K562 (cell line): ENCODE measurements around the gene PTPN5. TPM values are rescaled to one million over a fixed set of nuclear protein-coding genes. Genes with fewer than 3 reads are reported as not detected.

Experiments
- GATAD2B ChIP-seq: fragments of 450-650 bp; IDR thresholded peaks from 2 replicates; pipeline ENCODE4 v1.6.1; 2017; ENCODE audit warnings: mild to moderate bottlenecking, borderline replicate concordance
- HDAC2 ChIP-seq: fragments of 450-650 bp; IDR thresholded peaks from 2 replicates; pipeline ENCODE4 v1.6.1; 2016; ENCODE audit warnings: mild to moderate bottlenecking
- HNRNPH1 ChIP-seq: fragments of 200-400 bp; formaldehyde crosslinking; optimal IDR thresholded peaks from 2 replicates; pipeline ENCODE3; 2017; ENCODE audit warnings: low read depth, mild to moderate bottlenecking, low read length, moderate library complexity
- KAT8 ChIP-seq: fragments of 450-650 bp; IDR thresholded peaks from 2 replicates; pipeline ENCODE4 v1.6.1; 2016; ENCODE audit warnings: low read depth, mild to moderate bottlenecking
- LEF1 ChIP-seq: fragments of 450-650 bp; IDR thresholded peaks from 2 replicates; pipeline ENCODE4 v1.6.1; 2016; ENCODE audit warnings: mild to moderate bottlenecking
- MYNN ChIP-seq, 2 experiments: sonication (generic); formaldehyde crosslinking in 1 of 2; IDR thresholded peaks; 2 replicates each; pipeline versions ENCODE4 v1.5.0 to v1.6.1; 2016 to 2020; ENCODE audit warnings: antibody characterized with exemption in 1 of 2, missing genetic modification reagents in 1 of 2
- PML ChIP-seq: IDR thresholded peaks from 2 replicates; pipeline ENCODE4 v1.6.1; 2012; ENCODE audit warnings: low read length, inconsistent platforms
- RUNX1 ChIP-seq: sonication (generic); IDR thresholded peaks from 2 replicates; pipeline ENCODE4 v1.6.1; 2016; ENCODE audit warnings: antibody characterized with exemption, low read depth
- STAT5A ChIP-seq: IDR thresholded peaks from 2 replicates; pipeline ENCODE4 v1.6.1; 2012; ENCODE audit warnings: low read length, inconsistent platforms, borderline replicate concordance
- TAL1 ChIP-seq: fragments of 450-650 bp; IDR thresholded peaks from 2 replicates; pipeline ENCODE4 v1.6.1; 2016; ENCODE audit warnings: mild to moderate bottlenecking
- TEAD1 ChIP-seq, 2 experiments: fragments of 450-650 bp in 1 of 2; sonication (generic) in 1 of 2; formaldehyde crosslinking; IDR thresholded peaks; 2 replicates each; pipeline versions ENCODE4 v1.4.0 to v1.8.0; 2020 to 2022; ENCODE audit warnings: mild to moderate bottlenecking in 2 of 2, missing genetic modification reagents in 1 of 2
- TOE1 ChIP-seq, 2 experiments: fragments of 450-650 bp in 1 of 2; sonication (generic) in 1 of 2; formaldehyde crosslinking in 1 of 2; IDR thresholded peaks; 2 replicates each; pipeline versions ENCODE4 v1.7.1 to v1.8.0; 2016 to 2022; ENCODE audit warnings: borderline replicate concordance in 2 of 2, mild to moderate bottlenecking in 2 of 2, antibody characterized with exemption in 1 of 2, inconsistent platforms in 1 of 2, low read depth in 1 of 2, missing genetic modification reagents in 1 of 2, moderate library complexity in 1 of 2
- ZNF766 ChIP-seq: fragments of 200-800 bp; sonication (Bioruptor generic); conservative IDR thresholded peaks from 2 replicates; pipeline ENCODE4 v1.6.1; 2016; ENCODE audit warnings: missing genetic modification characterization, missing compliant biosample characterization
- polyA plus RNA-seq, 8 experiments: library from polyadenylated mRNA; depleted of rRNA in 4 of 8; stranded (reverse) in 5 of 8; unstranded in 3 of 8; fragments of >200 nt; fragmentation: Nextera tagmentation in 2 of 8; fragmentation: Illumina TruSeq in 1 of 8; extraction: Ambion mirVana in 2 of 8; extraction: Trizol in 1 of 8; gene quantifications; 2 replicates each; pipeline versions ENCODE4 v1.2.1 to v1.2.3, GENCODE V29; 2011 to 2014; ENCODE audit warnings: inconsistent platforms in 1 of 8, missing spikeins in 1 of 8
- total RNA-seq, 7 experiments: library from RNA; depleted of rRNA in 6 of 7; stranded (reverse); fragments of >200 nt in 6 of 7; fragmentation: Illumina TruSeq in 2 of 7; extraction: Trizol in 2 of 7; gene quantifications; 2 replicates each; pipeline versions ENCODE4 v1.2.1 to v1.2.3, GENCODE V29; 2011 to 2021; ENCODE audit warnings: low replicate concordance in 1 of 7
- TF ChIP-seq, protein P1 (sequence below), 2 experiments: fragments of 450-650 bp; IDR thresholded peaks; 2 replicates each; pipeline ENCODE4 v1.6.1; 2016; ENCODE audit warnings: mild to moderate bottlenecking in 2 of 2, borderline replicate concordance in 1 of 2, low read depth in 1 of 2, moderate library complexity in 1 of 2
- TF ChIP-seq, protein P2 (sequence below): fragments of 250-450 bp; sonication (Bioruptor Pico); IDR thresholded peaks from 2 replicates; pipeline ENCODE4 v1.4.0; 2020; ENCODE audit warnings: mild to moderate bottlenecking, moderate library complexity

The PTPN5 gene
- total and polyA plus RNA-seq, 9 of the 15 experiments (the other 6 are each of a cell fraction or from before 2014, with no cell fraction given) = not detected

DNA sequence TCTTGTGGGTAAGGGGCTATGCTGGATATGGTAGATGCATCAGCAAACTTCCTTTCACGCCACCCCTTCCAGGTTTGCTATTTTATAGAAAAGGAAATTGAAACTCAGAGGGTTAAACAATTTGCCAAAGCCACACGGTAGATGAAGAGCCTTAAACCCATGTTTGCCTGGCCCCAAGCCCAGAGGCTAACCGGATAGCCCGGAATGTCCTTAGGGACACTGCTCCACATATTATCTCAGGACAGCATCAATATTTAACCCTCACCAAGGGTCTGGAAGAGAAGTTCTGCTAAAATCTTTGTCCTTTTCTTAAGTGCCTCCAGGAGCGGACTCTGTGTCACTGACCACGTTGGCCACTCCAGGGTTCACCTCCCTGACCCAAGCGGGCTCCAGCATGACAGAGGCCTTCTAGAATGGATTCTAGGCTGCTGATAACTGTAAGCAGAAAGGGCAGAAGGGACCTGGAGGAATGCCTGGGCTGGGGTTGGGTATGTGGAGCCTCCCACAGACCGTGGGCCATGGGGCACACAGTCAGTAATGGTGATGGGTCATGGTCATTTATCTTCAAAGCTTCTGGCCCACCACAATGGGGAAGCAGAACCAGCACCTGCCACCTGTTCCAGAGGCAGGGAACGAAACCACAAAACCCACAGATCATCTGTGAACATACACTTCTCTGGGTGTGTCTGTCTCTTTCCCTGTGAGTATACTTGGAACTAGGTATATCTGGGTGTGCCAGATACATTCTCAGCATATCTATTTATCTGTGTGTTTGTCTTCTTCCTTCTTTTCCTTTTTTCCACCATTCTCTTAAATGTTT, 98.4 kb downstream of the PTPN5 start (continued):
- TF ChIP-seq, protein P1, sequence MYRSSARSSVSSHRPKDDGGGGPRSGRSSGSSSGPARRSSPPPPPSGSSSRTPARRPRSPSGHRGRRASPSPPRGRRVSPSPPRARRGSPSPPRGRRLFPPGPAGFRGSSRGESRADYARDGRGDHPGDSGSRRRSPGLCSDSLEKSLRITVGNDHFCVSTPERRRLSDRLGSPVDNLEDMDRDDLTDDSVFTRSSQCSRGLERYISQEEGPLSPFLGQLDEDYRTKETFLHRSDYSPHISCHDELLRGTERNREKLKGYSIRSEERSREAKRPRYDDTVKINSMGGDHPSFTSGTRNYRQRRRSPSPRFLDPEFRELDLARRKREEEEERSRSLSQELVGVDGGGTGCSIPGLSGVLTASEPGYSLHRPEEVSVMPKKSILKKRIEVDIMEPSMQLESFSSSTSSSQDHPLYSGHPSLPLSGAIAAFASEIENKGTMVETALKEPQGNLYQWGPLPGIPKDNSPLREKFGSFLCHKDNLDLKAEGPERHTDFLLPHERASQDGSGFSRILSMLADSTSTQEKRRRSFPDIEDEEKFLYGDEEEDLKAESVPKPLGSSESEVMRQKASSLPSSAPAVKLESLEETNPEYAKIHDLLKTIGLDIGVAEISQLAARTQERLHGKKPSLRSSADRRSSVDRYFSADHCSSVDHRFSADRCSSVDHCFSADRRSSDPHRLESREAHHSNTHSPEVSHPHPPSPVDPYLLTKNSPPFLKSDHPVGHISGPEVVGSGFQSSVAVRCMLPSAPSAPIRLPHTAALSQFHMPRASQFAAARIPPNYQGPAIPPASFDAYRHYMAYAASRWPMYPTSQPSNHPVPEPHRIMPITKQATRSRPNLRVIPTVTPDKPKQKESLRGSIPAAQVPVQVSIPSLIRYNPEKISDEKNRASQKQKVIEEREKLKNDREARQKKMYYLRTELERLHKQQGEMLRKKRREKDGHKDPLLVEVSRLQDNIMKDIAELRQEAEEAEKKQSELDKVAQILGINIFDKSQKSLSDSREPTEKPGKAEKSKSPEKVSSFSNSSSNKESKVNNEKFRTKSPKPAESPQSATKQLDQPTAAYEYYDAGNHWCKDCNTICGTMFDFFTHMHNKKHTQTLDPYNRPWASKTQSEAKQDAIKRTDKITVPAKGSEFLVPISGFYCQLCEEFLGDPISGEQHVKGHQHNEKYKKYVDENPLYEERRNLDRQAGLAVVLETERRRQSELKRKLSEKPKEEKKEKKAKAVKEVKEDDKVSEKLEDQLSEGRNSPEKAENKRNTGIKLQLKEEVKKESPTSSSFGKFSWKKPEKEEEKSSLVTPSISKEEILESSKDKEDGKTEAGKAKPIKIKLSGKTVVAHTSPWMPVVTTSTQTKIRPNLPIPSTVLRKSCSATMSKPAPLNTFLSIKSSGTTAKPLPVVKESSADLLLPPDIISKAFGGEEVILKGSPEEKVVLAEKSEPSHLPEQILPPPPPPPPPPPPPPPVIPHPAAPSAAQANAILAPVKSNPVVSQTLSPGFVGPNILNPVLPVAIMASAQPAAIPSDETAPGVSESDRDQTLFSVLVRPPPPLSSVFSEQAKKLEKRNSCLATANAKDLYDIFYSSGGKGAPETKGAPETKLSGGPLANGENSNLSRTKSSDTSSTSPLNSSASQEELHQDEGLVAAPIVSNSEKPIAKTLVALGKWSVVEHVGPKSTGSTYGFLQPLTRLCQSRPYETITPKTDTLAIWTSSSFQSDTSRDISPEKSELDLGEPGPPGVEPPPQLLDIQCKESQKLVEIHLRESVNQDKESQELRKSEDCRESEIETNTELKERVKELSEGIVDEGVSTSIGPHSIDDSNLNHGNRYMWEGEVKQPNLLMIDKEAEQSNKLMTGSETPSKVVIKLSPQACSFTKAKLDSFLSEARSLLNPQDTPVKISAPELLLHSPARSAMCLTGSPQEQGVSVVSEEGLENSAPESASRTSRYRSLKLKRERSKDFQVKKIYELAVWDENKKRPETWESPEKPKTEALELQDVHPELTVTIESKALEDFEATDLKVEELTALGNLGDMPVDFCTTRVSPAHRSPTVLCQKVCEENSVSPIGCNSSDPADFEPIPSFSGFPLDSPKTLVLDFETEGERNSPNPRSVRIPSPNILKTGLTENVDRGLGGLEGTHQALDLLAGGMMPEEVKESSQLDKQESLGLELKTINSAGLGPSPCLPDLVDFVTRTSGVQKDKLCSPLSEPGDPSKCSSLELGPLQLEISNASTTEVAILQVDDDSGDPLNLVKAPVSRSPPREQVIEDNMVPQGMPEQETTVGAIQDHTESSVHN (IDR thresholded peaks at IDR 0.05; ENCODE audit: borderline replicate concordance in 1 of 2, low read depth in 1 of 2) = 0 out of 4 replicates have a peak, but pooled peaks of 1 of the 2 experiments have one; percentile 51
- TF ChIP-seq HDAC2 (peak; percentile 46; the same call in 1 of the 2 replicates), MYNN (IDR thresholded peaks at IDR 0.05) (0 out of 2 replicates have a peak, but pooled peaks have one; percentile 14), MYNN (CRISPR knock-in tag; IDR thresholded peaks at IDR 0.05) (no peak), TOE1 (IDR thresholded peaks at IDR 0.05; ENCODE audit: borderline replicate concordance) (peak; percentile 26; the same call in 1 of the 2 replicates), TOE1 (CRISPR knock-in tag; IDR thresholded peaks at IDR 0.05; ENCODE audit: borderline replicate concordance, low read depth) (no peak), ZNF766 (CRISPR knock-in tag) (0 out of 2 replicates have a peak, but pooled peaks have one; percentile 57), TAL1 (peak; percentile 91), LEF1 (peak; percentile 42; the same call in 1 of the 2 replicates), PML (peak; percentile 72; the same call in 1 of the 2 replicates), HNRNPH1 (no peak), KAT8 (no peak), GATAD2B (peak; percentile 17; the same call in 1 of the 2 replicates), RUNX1 (peak; percentile 87; the same call in 1 of the 2 replicates), STAT5A (peak; percentile 81), TEAD1 (CRISPR knock-in tag; IDR thresholded peaks at IDR 0.05) (peak; percentile 50 to 71; a peak in 3 of 4 replicates)
- TF ChIP-seq, protein P2, sequence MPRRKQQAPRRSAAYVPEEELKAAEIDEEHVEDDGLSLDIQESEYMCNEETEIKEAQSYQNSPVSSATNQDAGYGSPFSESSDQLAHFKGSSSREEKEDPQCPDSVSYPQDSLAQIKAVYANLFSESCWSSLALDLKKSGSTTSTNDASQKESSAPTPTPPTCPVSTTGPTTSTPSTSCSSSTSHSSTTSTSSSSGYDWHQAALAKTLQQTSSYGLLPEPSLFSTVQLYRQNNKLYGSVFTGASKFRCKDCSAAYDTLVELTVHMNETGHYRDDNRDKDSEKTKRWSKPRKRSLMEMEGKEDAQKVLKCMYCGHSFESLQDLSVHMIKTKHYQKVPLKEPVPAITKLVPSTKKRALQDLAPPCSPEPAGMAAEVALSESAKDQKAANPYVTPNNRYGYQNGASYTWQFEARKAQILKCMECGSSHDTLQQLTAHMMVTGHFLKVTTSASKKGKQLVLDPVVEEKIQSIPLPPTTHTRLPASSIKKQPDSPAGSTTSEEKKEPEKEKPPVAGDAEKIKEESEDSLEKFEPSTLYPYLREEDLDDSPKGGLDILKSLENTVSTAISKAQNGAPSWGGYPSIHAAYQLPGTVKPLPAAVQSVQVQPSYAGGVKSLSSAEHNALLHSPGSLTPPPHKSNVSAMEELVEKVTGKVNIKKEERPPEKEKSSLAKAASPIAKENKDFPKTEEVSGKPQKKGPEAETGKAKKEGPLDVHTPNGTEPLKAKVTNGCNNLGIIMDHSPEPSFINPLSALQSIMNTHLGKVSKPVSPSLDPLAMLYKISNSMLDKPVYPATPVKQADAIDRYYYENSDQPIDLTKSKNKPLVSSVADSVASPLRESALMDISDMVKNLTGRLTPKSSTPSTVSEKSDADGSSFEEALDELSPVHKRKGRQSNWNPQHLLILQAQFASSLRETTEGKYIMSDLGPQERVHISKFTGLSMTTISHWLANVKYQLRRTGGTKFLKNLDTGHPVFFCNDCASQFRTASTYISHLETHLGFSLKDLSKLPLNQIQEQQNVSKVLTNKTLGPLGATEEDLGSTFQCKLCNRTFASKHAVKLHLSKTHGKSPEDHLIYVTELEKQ (CRISPR knock-in tag) = no peak
